Right lobe of liver (tissue), 4 donors: ENCODE data around the gene BEST2.

Experiments used
- CTCF ChIP-seq, 4 donors: fragments of 200-600 bp in 3 of 4; fragments of 450-650 bp in 1 of 4; IDR thresholded peaks; one replicate each; pipeline versions ENCODE4 v1.5.1 to v1.8.0; 2016 to 2022; ENCODE audit warnings: antibody characterized with exemption in 4 of 4, mild to moderate bottlenecking in 2 of 4
- POLR2A ChIP-seq: fragments of 450-650 bp; IDR thresholded peaks from one replicate; pipeline ENCODE4 v1.6.1; 2017; ENCODE audit warnings: antibody characterized with exemption, mild to moderate bottlenecking
- donor health status: DM: no; HTN: no; CAD: no.
- donor health status: DM: no; HTN: no; CAD: no.
- donor health status: DM: no; HTN: yes; CAD: no.

- TF ChIP-seq POLR2A (no peak), CTCF (IDR thresholded peaks at IDR 0.05) (no peak)
These were observed 4.7 kb downstream of the BEST2 start for GRCh38 chr19:12756150-12756883.
